GM23338 (cell line): ENCODE results near the gene RNF175. TPM values are rescaled to one million over a fixed set of nuclear protein-coding genes. Genes with fewer than 3 reads are reported as not detected.

Source experiments
- ATAC-seq: fragments of 200-7000 bp; cut with Tn5 transposase; 3 replicates; pipeline ENCODE4 v1.9.1; 2020
- DNase-seq: peaks from one replicate; pipeline ENCODE4 v3.0.0-alpha.2; 2015; ENCODE audit warnings: low spot score
- H2AFZ ChIP-seq: fragments of 200-600 bp; sonication (generic); 2 replicates; pipeline ENCODE4 v1.8.0; 2016; ENCODE audit warnings: antibody characterized with exemption, mild to moderate bottlenecking, moderate library complexity
- H3F3A ChIP-seq: fragments of 200-600 bp; sonication (generic); replicated peaks from 2 replicates; pipeline ENCODE4 v1.8.0; 2017; ENCODE audit warnings: antibody characterized with exemption, mixed run types, low read depth
- H3K27ac ChIP-seq: fragments of 200-600 bp; sonication (generic); 2 replicates; pipeline ENCODE4 v1.6.1; 2016; ENCODE audit warnings: low read depth
- H3K27me3 ChIP-seq: fragments of 200-600 bp; sonication (generic); 2 replicates; pipeline ENCODE4 v1.8.0; 2016; ENCODE audit warnings: mild to moderate bottlenecking, mixed run types, moderate library complexity; ENCODE audit not compliant: insufficient read depth
- H3K36me3 ChIP-seq: fragments of 200-600 bp; sonication (generic); 2 replicates; pipeline ENCODE4 v1.8.0; 2016; ENCODE audit warnings: mild to moderate bottlenecking; ENCODE audit not compliant: insufficient read depth
- H3K4me1 ChIP-seq: fragments of 200-600 bp; sonication (generic); 2 replicates; pipeline ENCODE4 v1.8.0; 2016; ENCODE audit warnings: mild to moderate bottlenecking, moderate library complexity; ENCODE audit not compliant: insufficient read depth
- H3K4me2 ChIP-seq: fragments of 200-600 bp; sonication (generic); 2 replicates; pipeline ENCODE4 v1.7.1; 2017; ENCODE audit warnings: mixed run types
- H3K4me3 ChIP-seq: fragments of 200-600 bp; sonication (generic); 2 replicates; pipeline ENCODE4 v1.6.1; 2016; ENCODE audit warnings: mixed run types
- H3K79me2 ChIP-seq: fragments of 200-600 bp; sonication (generic); replicated peaks from 2 replicates; pipeline ENCODE4 v1.8.0; 2017; ENCODE audit warnings: mild to moderate bottlenecking; ENCODE audit not compliant: insufficient read depth
- H3K9me2 ChIP-seq: fragments of 200-600 bp; sonication (generic); 2 replicates; pipeline ENCODE4 v1.8.0; 2017; ENCODE audit not compliant: insufficient read depth
- H4K20me1 ChIP-seq: fragments of 200-600 bp; sonication (generic); replicated peaks from 2 replicates; pipeline ENCODE4 v1.8.0; 2017; ENCODE audit warnings: mild to moderate bottlenecking; ENCODE audit not compliant: insufficient read depth
- H3K27ac Mint-ChIP-seq: 2 replicates; pipeline ENCODE4 v1.8.0; 2020; ENCODE audit warnings: inconsistent platforms, mild to moderate bottlenecking, moderate library complexity, mixed read lengths
- H3K27me3 Mint-ChIP-seq: 3 replicates; pipeline ENCODE4 v1.8.0; 2022; ENCODE audit warnings: low read depth, mild to moderate bottlenecking, moderate library complexity, mixed read lengths, inconsistent platforms; ENCODE audit not compliant: insufficient read depth, poor library complexity
- H3K36me3 Mint-ChIP-seq: 3 replicates; pipeline ENCODE4 v1.8.0; 2021; ENCODE audit warnings: low read depth, mild to moderate bottlenecking, inconsistent platforms, moderate library complexity, mixed read lengths
- H3K4me1 Mint-ChIP-seq: 3 replicates; pipeline ENCODE4 v1.8.0; 2020; ENCODE audit warnings: mild to moderate bottlenecking, inconsistent platforms, mixed read lengths
- H3K4me3 Mint-ChIP-seq: 3 replicates; pipeline ENCODE4 v1.8.0; 2021; ENCODE audit warnings: moderate library complexity, mild to moderate bottlenecking, inconsistent platforms, mixed read lengths
- H3K9me3 Mint-ChIP-seq: 3 replicates; pipeline ENCODE4 v1.8.0; 2020; ENCODE audit warnings: moderate library complexity, mild to moderate bottlenecking, inconsistent platforms, mixed read lengths
- CREB1 ChIP-seq: fragments of 250-450 bp; sonication (Bioruptor Pico); IDR thresholded peaks from 2 replicates; pipeline ENCODE4 v1.5.0; 2020; ENCODE audit warnings: low read depth, mild to moderate bottlenecking, moderate library complexity
- CTCF ChIP-seq, 2 experiments: fragments of 200-600 bp in 1 of 2; sonication (generic) in 1 of 2; conservative IDR thresholded peaks; 2 replicates each; pipeline versions ENCODE4 v1.5.1 to v1.6.1; 2016 to 2017; ENCODE audit warnings: antibody characterized with exemption in 2 of 2, low read depth in 2 of 2, mild to moderate bottlenecking in 2 of 2, moderate library complexity in 1 of 2
- JUNB ChIP-seq: IDR thresholded peaks from one replicate; pipeline ENCODE4 v1.6.1; 2016; ENCODE audit warnings: antibody characterized with exemption; ENCODE audit not compliant: unreplicated experiment
- NANOG ChIP-seq: IDR thresholded peaks from 2 replicates; pipeline ENCODE4 v1.6.1; 2016; ENCODE audit warnings: antibody characterized with exemption, borderline replicate concordance
- STAT1 ChIP-seq: IDR thresholded peaks from one replicate; pipeline ENCODE4 v1.6.1; 2016; ENCODE audit warnings: antibody characterized with exemption; ENCODE audit not compliant: unreplicated experiment
- ZNF114 ChIP-seq: fragments of 250-450 bp; sonication (Bioruptor Pico); IDR thresholded peaks from 2 replicates; pipeline ENCODE4 v1.5.0; 2020; ENCODE audit warnings: mild to moderate bottlenecking, moderate library complexity
- ZNF462 ChIP-seq: fragments of 250-450 bp; sonication (Bioruptor Pico); IDR thresholded peaks from 2 replicates; pipeline ENCODE4 v1.5.0; 2020; ENCODE audit warnings: mild to moderate bottlenecking, moderate library complexity
- polyA plus RNA-seq: library from polyadenylated mRNA; unstranded; fragments of >200 nt; fragmentation: Nextera tagmentation; extraction: Ambion mirVana; gene quantifications from 2 replicates; pipeline ENCODE4 v1.2.1, GENCODE V29; 2016
- total RNA-seq: library from RNA; depleted of rRNA; stranded (reverse); fragments of >200 nt; shearing (Covaris generic); gene quantifications from 2 replicates; pipeline ENCODE4 v1.2.3, GENCODE V29; 2014

The RNF175 gene
- total and polyA plus RNA-seq, 2 experiments from 2014 or later = 4.7 to 4.8 TPM

- TF ChIP-seq ZNF462 (CRISPR knock-in tag) = no peak
Observed at GRCh38 chr4:153722036-153722435, 37.8 kb downstream of the RNF175 start (continued).

GRCh38 chr4:153713866-153714646, 45.8 kb downstream of the RNF175 start:
- DNase-seq = no peak
- H4K20me1 ChIP-seq = no peaks in the 10 kb centered on the region
- Mint-ChIP-seq H3K27ac (no peak overlapping the region), H3K4me1 (no peaks in the 10 kb centered on the region), H3K4me3 (no peak overlapping the region), H3K27me3 (peaks cover 2% of the 10 kb centered on the region), H3K36me3 (peaks cover 2% of the 10 kb centered on the region), H3K9me3 (no peaks in the 10 kb centered on the region)
- no peak overlapping the region for H2AFZ ChIP-seq
- no peak overlapping the region for H3K27ac ChIP-seq
- no peaks in the 10 kb centered on the region for H3K27me3 ChIP-seq
- H3K4me3 ChIP-seq = no peak overlapping the region
- H3K4me1 ChIP-seq = no peaks in the 10 kb centered on the region
- H3K4me2 ChIP-seq = no peak overlapping the region
- H3F3A ChIP-seq = no peaks in the 10 kb centered on the region
- H3K9me2 ChIP-seq = 0 out of 2 replicates have a peak, but pooled peaks cover 4% of the 10 kb centered on the region
- H3K79me2 ChIP-seq = no peaks in the 10 kb centered on the region
- no peak for ATAC-seq
- no peaks in the 10 kb centered on the region for H3K36me3 ChIP-seq
- TF ChIP-seq CREB1 = no peak
- no peak for TF ChIP-seq NANOG
- no peak for TF ChIP-seq ZNF114 (CRISPR knock-in tag)
- TF ChIP-seq JUNB = no peak
- TF ChIP-seq STAT1 = no peak
- no peak for TF ChIP-seq CTCF (conservative IDR thresholded peaks at IDR 0.05; ENCODE audit: low read depth in 2 of 2)
- TF ChIP-seq ZNF462 (CRISPR knock-in tag) = no peak
